GM12878 (cell line): Measurements from ENCODE around the gene RIPK3. TPM values are rescaled to one million over a fixed set of nuclear protein-coding genes. Genes with fewer than 3 reads are reported as not detected.

Experiments
- CHD4 ChIP-seq: fragments of 200-600 bp; sonication (generic); IDR thresholded peaks from 2 replicates; pipeline ENCODE4 v1.6.1; 2016; ENCODE audit warnings: mild to moderate bottlenecking
- EGR1 ChIP-seq, 2 experiments: IDR thresholded peaks; 1 replicate in 1 of 2; 2 replicates in 1 of 2; pipeline ENCODE4 v1.6.1; 2011 to 2012; ENCODE audit warnings: low read depth in 2 of 2, low read length in 2 of 2, borderline replicate concordance in 1 of 2, mild to moderate bottlenecking in 1 of 2, moderate library complexity in 1 of 2
- IKZF1 ChIP-seq: fragments of 450-650 bp; conservative IDR thresholded peaks from 2 replicates; pipeline ENCODE4 v1.6.1; 2017; ENCODE audit warnings: antibody characterized with exemption, mild to moderate bottlenecking
- JUND ChIP-seq: IDR thresholded peaks from 2 replicates; pipeline ENCODE4 v1.6.1; 2012; ENCODE audit warnings: low read depth, mild to moderate bottlenecking, low read length, improper control_type of control experiment, moderate library complexity
- MYC ChIP-seq: IDR thresholded peaks from 2 replicates; pipeline ENCODE4 v1.6.1; 2011; ENCODE audit warnings: mild to moderate bottlenecking, low read length, moderate library complexity, inconsistent platforms; ENCODE audit not compliant: insufficient read depth, insufficient replicate concordance, insufficient read length, severe bottlenecking
- NR2C1 ChIP-seq: fragments of 450-650 bp; IDR thresholded peaks from 2 replicates; pipeline ENCODE4 v1.6.1; 2017; ENCODE audit warnings: antibody characterized with exemption, mild to moderate bottlenecking, moderate library complexity
- NR2F1 ChIP-seq: fragments of 450-650 bp; conservative IDR thresholded peaks from 2 replicates; pipeline ENCODE4 v1.6.1; 2017; ENCODE audit warnings: mild to moderate bottlenecking
- NRF1 ChIP-seq: conservative IDR thresholded peaks from 2 replicates; pipeline ENCODE4 v1.6.1; 2011; ENCODE audit warnings: mild to moderate bottlenecking, low read depth, low read length, improper control_type of control experiment
- POLR2A ChIP-seq: IDR thresholded peaks from 2 replicates; pipeline ENCODE4 v1.6.1; 2011; ENCODE audit warnings: low read depth, mild to moderate bottlenecking, low read length
- POLR2AphosphoS5 ChIP-seq: IDR thresholded peaks from 2 replicates; pipeline ENCODE4 v1.6.1; 2011; ENCODE audit warnings: mild to moderate bottlenecking, low read length, inconsistent platforms
- STAT1 ChIP-seq: fragments of 450-650 bp; conservative IDR thresholded peaks from 2 replicates; pipeline ENCODE4 v1.6.1; 2014; ENCODE audit warnings: antibody characterized with exemption, mild to moderate bottlenecking
- ZNF24 ChIP-seq: fragments of 450-650 bp; IDR thresholded peaks from 2 replicates; pipeline ENCODE4 v1.6.1; 2017; ENCODE audit warnings: antibody characterized with exemption, mild to moderate bottlenecking
- polyA plus RNA-seq, 11 experiments: library from polyadenylated mRNA; depleted of rRNA in 4 of 11; unstranded in 6 of 11; stranded (reverse) in 5 of 11; fragments of >200 nt; fragmentation: Nextera tagmentation in 4 of 11; fragmentation: Illumina TruSeq in 1 of 11; extraction: Ambion mirVana in 4 of 11; extraction: Trizol in 1 of 11; gene quantifications; 1 replicate in 1 of 11; 2 replicates in 10 of 11; pipeline versions ENCODE4 v1.2.1 to v1.2.3, GENCODE V29; 2011 to 2016; ENCODE audit warnings: inconsistent platforms in 2 of 11, missing spikeins in 2 of 11, low read depth in 1 of 11
- total RNA-seq, 4 experiments: library from RNA; depleted of rRNA in 3 of 4; stranded (reverse); fragments of >200 nt in 3 of 4; fragmentation: Illumina TruSeq in 1 of 4; extraction: Trizol in 1 of 4; gene quantifications; 2 replicates each; pipeline versions ENCODE4 v1.2.1 to v1.2.3, GENCODE V29; 2013 to 2021
- TF ChIP-seq, protein P1 (sequence below): fragments of 450-650 bp; formaldehyde crosslinking; IDR thresholded peaks from 2 replicates; pipeline ENCODE4 v1.5.0; 2022; ENCODE audit warnings: mild to moderate bottlenecking, missing genetic modification characterization
- TF ChIP-seq, protein P2 (sequence below): fragments of 450-650 bp; IDR thresholded peaks from 2 replicates; pipeline ENCODE4 v1.6.1; 2016; ENCODE audit warnings: mild to moderate bottlenecking
- TF ChIP-seq, protein P3 (sequence below): IDR thresholded peaks from 2 replicates; pipeline ENCODE4 v1.6.1; 2012; ENCODE audit warnings: low read length, inconsistent platforms
- TF ChIP-seq, protein P4 (sequence below): fragments of 450-650 bp; IDR thresholded peaks from 2 replicates; pipeline ENCODE4 v1.6.1; 2017; ENCODE audit warnings: mild to moderate bottlenecking, moderate library complexity
- TF ChIP-seq, protein P5 (sequence below): fragments of 450-650 bp; IDR thresholded peaks from 2 replicates; pipeline ENCODE4 v1.6.1; 2014; ENCODE audit warnings: mild to moderate bottlenecking

RIPK3 gene
- total and polyA plus RNA-seq, 10 of the 15 experiments (the other 5 are each of a cell fraction or from before 2014, with no cell fraction given), result 2.0 to 13.6 (median 8.1) TPM

DNA sequence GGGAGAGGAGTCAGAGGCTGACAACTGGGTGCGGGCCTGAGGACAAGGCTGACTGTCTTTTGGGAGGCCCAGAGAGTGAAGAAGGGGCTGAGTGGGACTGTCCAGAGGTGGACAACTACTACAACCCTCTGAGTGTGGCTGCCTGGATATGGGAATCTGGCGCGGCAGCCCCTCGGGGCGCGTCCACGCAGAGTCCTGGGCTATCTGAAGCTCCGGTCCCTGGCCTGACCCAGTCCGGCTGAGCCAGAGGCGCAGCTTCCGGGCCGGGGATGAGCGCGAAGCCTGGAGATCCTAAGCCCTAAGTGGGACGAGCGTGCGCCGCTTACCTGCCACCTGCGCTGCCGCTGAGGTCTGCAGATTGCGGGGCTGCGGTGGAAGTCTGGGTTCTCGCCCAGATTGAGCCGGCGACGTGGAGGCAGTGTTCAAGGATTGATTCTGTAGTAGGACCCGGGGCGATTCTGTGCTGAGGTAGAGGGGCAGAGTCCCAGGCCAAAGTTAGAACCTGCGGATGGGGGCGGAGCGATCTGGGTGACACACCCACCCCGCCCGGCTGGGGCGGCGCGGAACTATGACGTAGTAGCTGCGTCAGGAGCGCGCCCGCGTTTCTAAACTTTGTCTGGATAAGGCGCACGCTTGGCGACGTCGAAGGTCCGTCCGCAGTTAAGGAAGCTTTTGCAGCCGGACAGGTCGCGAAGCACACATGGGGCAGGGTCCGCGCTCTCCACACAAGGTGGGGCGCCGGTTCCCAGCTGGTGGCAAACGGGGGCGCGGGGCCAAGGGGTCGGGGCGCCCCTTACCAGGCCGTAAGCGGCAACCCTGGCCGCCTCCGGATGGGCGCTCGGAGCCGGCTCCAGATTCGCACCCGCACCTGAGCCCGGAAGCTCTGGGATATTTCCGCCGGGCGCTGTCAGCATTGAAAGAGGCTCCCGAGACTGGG is 40.3 kb downstream of the RIPK3 start, which contains the start of the genes DHRS1 and NOP9 (continued):
- TF ChIP-seq, protein P1, sequence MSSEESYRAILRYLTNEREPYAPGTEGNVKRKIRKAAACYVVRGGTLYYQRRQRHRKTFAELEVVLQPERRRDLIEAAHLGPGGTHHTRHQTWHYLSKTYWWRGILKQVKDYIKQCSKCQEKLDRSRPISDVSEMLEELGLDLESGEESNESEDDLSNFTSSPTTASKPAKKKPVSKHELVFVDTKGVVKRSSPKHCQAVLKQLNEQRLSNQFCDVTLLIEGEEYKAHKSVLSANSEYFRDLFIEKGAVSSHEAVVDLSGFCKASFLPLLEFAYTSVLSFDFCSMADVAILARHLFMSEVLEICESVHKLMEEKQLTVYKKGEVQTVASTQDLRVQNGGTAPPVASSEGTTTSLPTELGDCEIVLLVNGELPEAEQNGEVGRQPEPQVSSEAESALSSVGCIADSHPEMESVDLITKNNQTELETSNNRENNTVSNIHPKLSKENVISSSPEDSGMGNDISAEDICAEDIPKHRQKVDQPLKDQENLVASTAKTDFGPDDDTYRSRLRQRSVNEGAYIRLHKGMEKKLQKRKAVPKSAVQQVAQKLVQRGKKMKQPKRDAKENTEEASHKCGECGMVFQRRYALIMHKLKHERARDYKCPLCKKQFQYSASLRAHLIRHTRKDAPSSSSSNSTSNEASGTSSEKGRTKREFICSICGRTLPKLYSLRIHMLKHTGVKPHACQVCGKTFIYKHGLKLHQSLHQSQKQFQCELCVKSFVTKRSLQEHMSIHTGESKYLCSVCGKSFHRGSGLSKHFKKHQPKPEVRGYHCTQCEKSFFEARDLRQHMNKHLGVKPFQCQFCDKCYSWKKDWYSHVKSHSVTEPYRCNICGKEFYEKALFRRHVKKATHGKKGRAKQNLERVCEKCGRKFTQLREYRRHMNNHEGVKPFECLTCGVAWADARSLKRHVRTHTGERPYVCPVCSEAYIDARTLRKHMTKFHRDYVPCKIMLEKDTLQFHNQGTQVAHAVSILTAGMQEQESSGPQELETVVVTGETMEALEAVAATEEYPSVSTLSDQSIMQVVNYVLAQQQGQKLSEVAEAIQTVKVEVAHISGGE (CRISPR knock-in tag), result no peak
- TF ChIP-seq NR2C1 (peak; percentile 23; the same call in 1 of the 2 replicates), POLR2A (peak; percentile 85), NRF1 (no peak), IKZF1 (0 out of 2 replicates have a peak, but pooled peaks have one; percentile 57), STAT1 (no peak), JUND (no peak), CHD4 (no peak), NR2F1 (no peak; the same call in 1 of the 2 replicates), MYC (peak; percentile 32), EGR1 (IDR thresholded peaks at IDR 0.05; ENCODE audit: borderline replicate concordance in 1 of 2, low read depth in 2 of 2, low read length in 2 of 2) (0 out of 3 replicates have a peak, but pooled peaks of 1 of the 2 experiments have one; percentile 11), ZNF24 (no peak), POLR2AphosphoS5 (peak; percentile 64)
- TF ChIP-seq, protein P2, sequence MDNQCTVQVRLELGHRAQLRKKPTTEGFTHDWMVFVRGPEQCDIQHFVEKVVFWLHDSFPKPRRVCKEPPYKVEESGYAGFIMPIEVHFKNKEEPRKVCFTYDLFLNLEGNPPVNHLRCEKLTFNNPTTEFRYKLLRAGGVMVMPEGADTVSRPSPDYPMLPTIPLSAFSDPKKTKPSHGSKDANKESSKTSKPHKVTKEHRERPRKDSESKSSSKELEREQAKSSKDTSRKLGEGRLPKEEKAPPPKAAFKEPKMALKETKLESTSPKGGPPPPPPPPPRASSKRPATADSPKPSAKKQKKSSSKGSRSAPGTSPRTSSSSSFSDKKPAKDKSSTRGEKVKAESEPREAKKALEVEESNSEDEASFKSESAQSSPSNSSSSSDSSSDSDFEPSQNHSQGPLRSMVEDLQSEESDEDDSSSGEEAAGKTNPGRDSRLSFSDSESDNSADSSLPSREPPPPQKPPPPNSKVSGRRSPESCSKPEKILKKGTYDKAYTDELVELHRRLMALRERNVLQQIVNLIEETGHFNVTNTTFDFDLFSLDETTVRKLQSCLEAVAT, result no peak
- TF ChIP-seq, protein P3, sequence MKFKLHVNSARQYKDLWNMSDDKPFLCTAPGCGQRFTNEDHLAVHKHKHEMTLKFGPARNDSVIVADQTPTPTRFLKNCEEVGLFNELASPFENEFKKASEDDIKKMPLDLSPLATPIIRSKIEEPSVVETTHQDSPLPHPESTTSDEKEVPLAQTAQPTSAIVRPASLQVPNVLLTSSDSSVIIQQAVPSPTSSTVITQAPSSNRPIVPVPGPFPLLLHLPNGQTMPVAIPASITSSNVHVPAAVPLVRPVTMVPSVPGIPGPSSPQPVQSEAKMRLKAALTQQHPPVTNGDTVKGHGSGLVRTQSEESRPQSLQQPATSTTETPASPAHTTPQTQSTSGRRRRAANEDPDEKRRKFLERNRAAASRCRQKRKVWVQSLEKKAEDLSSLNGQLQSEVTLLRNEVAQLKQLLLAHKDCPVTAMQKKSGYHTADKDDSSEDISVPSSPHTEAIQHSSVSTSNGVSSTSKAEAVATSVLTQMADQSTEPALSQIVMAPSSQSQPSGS, result no peak
- TF ChIP-seq, protein P4, sequence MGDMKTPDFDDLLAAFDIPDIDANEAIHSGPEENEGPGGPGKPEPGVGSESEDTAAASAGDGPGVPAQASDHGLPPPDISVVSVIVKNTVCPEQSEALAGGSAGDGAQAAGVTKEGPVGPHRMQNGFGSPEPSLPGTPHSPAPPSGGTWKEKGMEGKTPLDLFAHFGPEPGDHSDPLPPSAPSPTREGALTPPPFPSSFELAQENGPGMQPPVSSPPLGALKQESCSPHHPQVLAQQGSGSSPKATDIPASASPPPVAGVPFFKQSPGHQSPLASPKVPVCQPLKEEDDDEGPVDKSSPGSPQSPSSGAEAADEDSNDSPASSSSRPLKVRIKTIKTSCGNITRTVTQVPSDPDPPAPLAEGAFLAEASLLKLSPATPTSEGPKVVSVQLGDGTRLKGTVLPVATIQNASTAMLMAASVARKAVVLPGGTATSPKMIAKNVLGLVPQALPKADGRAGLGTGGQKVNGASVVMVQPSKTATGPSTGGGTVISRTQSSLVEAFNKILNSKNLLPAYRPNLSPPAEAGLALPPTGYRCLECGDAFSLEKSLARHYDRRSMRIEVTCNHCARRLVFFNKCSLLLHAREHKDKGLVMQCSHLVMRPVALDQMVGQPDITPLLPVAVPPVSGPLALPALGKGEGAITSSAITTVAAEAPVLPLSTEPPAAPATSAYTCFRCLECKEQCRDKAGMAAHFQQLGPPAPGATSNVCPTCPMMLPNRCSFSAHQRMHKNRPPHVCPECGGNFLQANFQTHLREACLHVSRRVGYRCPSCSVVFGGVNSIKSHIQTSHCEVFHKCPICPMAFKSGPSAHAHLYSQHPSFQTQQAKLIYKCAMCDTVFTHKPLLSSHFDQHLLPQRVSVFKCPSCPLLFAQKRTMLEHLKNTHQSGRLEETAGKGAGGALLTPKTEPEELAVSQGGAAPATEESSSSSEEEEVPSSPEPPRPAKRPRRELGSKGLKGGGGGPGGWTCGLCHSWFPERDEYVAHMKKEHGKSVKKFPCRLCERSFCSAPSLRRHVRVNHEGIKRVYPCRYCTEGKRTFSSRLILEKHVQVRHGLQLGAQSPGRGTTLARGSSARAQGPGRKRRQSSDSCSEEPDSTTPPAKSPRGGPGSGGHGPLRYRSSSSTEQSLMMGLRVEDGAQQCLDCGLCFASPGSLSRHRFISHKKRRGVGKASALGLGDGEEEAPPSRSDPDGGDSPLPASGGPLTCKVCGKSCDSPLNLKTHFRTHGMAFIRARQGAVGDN, result peak; percentile 67; the same call in 1 of the 2 replicates
- TF ChIP-seq, protein P5, sequence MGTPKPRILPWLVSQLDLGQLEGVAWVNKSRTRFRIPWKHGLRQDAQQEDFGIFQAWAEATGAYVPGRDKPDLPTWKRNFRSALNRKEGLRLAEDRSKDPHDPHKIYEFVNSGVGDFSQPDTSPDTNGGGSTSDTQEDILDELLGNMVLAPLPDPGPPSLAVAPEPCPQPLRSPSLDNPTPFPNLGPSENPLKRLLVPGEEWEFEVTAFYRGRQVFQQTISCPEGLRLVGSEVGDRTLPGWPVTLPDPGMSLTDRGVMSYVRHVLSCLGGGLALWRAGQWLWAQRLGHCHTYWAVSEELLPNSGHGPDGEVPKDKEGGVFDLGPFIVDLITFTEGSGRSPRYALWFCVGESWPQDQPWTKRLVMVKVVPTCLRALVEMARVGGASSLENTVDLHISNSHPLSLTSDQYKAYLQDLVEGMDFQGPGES, result no peak
